ENCODE measurements around the gene INCA1. TPM values are rescaled to one million over a fixed set of nuclear protein-coding genes. Genes with fewer than 3 reads are reported as not detected.

The INCA1 gene
- polyA plus RNA-seq, 1 donor from 2014 or later: 0.38 TPM

GRCh38 chr17:5027916-5028315 is 30.6 kb upstream of the INCA1 start:
- H3F3A ChIP-seq (ENCODE audit: insufficient read depth, low read length, poor library complexity, severe bottlenecking): no peaks in the 10 kb centered on the region
- no peak for TF ChIP-seq POLR2AphosphoS5 (IDR thresholded peaks at IDR 0.05)
- TF ChIP-seq EZH2 (IDR thresholded peaks at IDR 0.05; ENCODE audit: borderline replicate concordance, insufficient read depth, low read length, poor library complexity, severe bottlenecking): no peak
- no peak for TF ChIP-seq MXI1 (conservative IDR thresholded peaks at IDR 0.05; ENCODE audit: poor library complexity, severe bottlenecking)
- no peak for TF ChIP-seq REST (IDR thresholded peaks at IDR 0.05; ENCODE audit: borderline replicate concordance)
- no peak for TF ChIP-seq TAF1 (IDR thresholded peaks at IDR 0.05; ENCODE audit: low read depth)
- TF ChIP-seq CTCF (IDR thresholded peaks at IDR 0.05; ENCODE audit: poor library complexity, severe bottlenecking): no peak
- no peak for TF ChIP-seq SMC3 (conservative IDR thresholded peaks at IDR 0.05; ENCODE audit: poor library complexity)
- no peak for TF ChIP-seq EP300 (conservative IDR thresholded peaks at IDR 0.05; ENCODE audit: poor library complexity, severe bottlenecking)
- TF ChIP-seq RAD21 (conservative IDR thresholded peaks at IDR 0.05): no peak
- no peak overlapping the region for H3K4me3 ChIP-seq (ENCODE audit: low read length)
- no peaks in the 10 kb centered on the region for H4K20me1 ChIP-seq (ENCODE audit: insufficient read depth)
- H3K9me3 ChIP-seq (ENCODE audit: low read length): no peaks in the 10 kb centered on the region
- no peak overlapping the region for H2AFZ ChIP-seq (ENCODE audit: low read depth, low read length)
- no peak overlapping the region for H3K4me2 ChIP-seq (ENCODE audit: low read length)
- H3K27me3 ChIP-seq (ENCODE audit: insufficient read depth, low read depth, low read length): no peaks in the 10 kb centered on the region
- no peaks in the 10 kb centered on the region for H3K79me2 ChIP-seq (replicated peaks; ENCODE audit: insufficient read depth, low read length)
- H3K9ac ChIP-seq (ENCODE audit: low read length): no peak overlapping the region
- no peak overlapping the region for H3K27ac ChIP-seq (ENCODE audit: low read length)
- no peaks in the 10 kb centered on the region for H3K36me3 ChIP-seq (ENCODE audit: insufficient read depth, low read length)
- no peaks in the 10 kb centered on the region for H3K9me2 ChIP-seq (ENCODE audit: insufficient read depth, low read length)

DNA sequence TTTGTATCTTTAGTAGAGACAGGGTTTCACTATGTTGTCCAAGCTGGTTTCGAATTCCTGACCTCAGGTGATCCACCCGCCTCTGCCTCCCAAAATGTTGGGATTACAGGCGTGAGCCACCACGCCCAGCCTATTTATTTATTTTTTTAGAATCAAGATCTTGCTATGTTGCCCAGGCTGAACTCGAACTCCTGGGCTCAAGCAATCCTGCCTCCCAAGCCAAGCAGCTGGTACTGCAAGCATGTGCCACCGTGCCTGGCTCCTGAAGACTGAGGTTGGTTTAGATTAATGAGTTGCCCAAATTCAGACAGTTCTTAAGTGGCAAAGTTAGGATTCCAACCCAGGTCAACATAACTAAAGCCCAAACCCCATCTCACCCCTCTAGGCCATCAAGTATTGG is 30.0 kb upstream of the INCA1 start:
- no peaks in the 10 kb centered on the region for H3K36me3 ChIP-seq (ENCODE audit: insufficient read depth, low read length)
- H3K27me3 ChIP-seq (ENCODE audit: insufficient read depth, low read depth, low read length): no peaks in the 10 kb centered on the region
- no peak for TF ChIP-seq RAD21 (conservative IDR thresholded peaks at IDR 0.05)
- TF ChIP-seq POLR2AphosphoS5 (IDR thresholded peaks at IDR 0.05): no peak
- no peak for TF ChIP-seq SMC3 (conservative IDR thresholded peaks at IDR 0.05; ENCODE audit: poor library complexity)
- TF ChIP-seq EZH2 (IDR thresholded peaks at IDR 0.05; ENCODE audit: borderline replicate concordance, insufficient read depth, low read length, poor library complexity, severe bottlenecking): no peak
- TF ChIP-seq CTCF (IDR thresholded peaks at IDR 0.05; ENCODE audit: poor library complexity, severe bottlenecking): no peak
- no peak for TF ChIP-seq EP300 (conservative IDR thresholded peaks at IDR 0.05; ENCODE audit: poor library complexity, severe bottlenecking)
- TF ChIP-seq MXI1 (conservative IDR thresholded peaks at IDR 0.05; ENCODE audit: poor library complexity, severe bottlenecking): no peak
- TF ChIP-seq TAF1 (IDR thresholded peaks at IDR 0.05; ENCODE audit: low read depth): no peak
- no peak for TF ChIP-seq REST (IDR thresholded peaks at IDR 0.05; ENCODE audit: borderline replicate concordance)
- H3K27ac ChIP-seq (ENCODE audit: low read length): no peak overlapping the region
- no peaks in the 10 kb centered on the region for H3F3A ChIP-seq (ENCODE audit: insufficient read depth, low read length, poor library complexity, severe bottlenecking)
- no peaks in the 10 kb centered on the region for H3K79me2 ChIP-seq (replicated peaks; ENCODE audit: insufficient read depth, low read length)
- H3K9me3 ChIP-seq (ENCODE audit: low read length): no peaks in the 10 kb centered on the region
- H3K4me3 ChIP-seq (ENCODE audit: low read length): no peak overlapping the region
- H3K9me2 ChIP-seq (ENCODE audit: insufficient read depth, low read length): no peaks in the 10 kb centered on the region
- no peak overlapping the region for H2AFZ ChIP-seq (ENCODE audit: low read depth, low read length)
- H4K20me1 ChIP-seq (ENCODE audit: insufficient read depth): no peaks in the 10 kb centered on the region
- H3K4me2 ChIP-seq (ENCODE audit: low read length): no peak overlapping the region
- no peak overlapping the region for H3K9ac ChIP-seq (ENCODE audit: low read length)

All from neural cell (in vitro differentiated cells).